CD14-positive monocyte (primary cell): Measurements from ENCODE around the gene KIF26B. TPM values are rescaled to one million over a fixed set of nuclear protein-coding genes. Genes with fewer than 3 reads are reported as not detected.

Experiments
- DNase-seq, 3 donors: peaks; one replicate each; pipeline ENCODE4 v3.0.0-alpha.2; 2011 to 2022
- H2AFZ ChIP-seq: 2 replicates; pipeline ENCODE4 v1.6.0; 2012; ENCODE audit warnings: mild to moderate bottlenecking, low read depth, low read length, inconsistent platforms; ENCODE audit not compliant: insufficient read depth, poor library complexity, severe bottlenecking
- H3K27ac ChIP-seq, 2 donors: 1 replicate in 1 of 2; 2 replicates in 1 of 2; pipeline ENCODE4 v1.5.1; 2012 to 2013; ENCODE audit warnings: low read length in 2 of 2, control low read depth in 1 of 2, inconsistent platforms in 1 of 2, low read depth in 1 of 2, mild to moderate bottlenecking in 1 of 2
- H3K27me3 ChIP-seq, 2 donors: one replicate each; pipeline versions ENCODE4 v1.6.0 to v1.6.1; 2011 to 2013; ENCODE audit warnings: low read length in 2 of 2; ENCODE audit not compliant: control insufficient read depth in 2 of 2, insufficient read depth in 2 of 2
- H3K36me3 ChIP-seq, 2 donors: replicated peaks in 1 of 2; 1 replicate in 1 of 2; 2 replicates in 1 of 2; pipeline versions ENCODE4 v1.5.1 to v1.6.1; 2012 to 2013; ENCODE audit warnings: low read length in 2 of 2, control low read depth in 1 of 2, inconsistent platforms in 1 of 2, mild to moderate bottlenecking in 1 of 2; ENCODE audit not compliant: insufficient read depth in 2 of 2, control insufficient read depth in 1 of 2
- H3K4me1 ChIP-seq, 2 donors: 1 replicate in 1 of 2; 2 replicates in 1 of 2; pipeline versions ENCODE4 v1.5.1 to v1.6.1; 2012 to 2013; ENCODE audit warnings: low read length in 2 of 2, control low read depth in 1 of 2, inconsistent platforms in 1 of 2, mild to moderate bottlenecking in 1 of 2, moderate library complexity in 1 of 2; ENCODE audit not compliant: insufficient read depth in 2 of 2, control insufficient read depth in 1 of 2
- H3K4me2 ChIP-seq: replicated peaks from 2 replicates; pipeline ENCODE3; 2012; ENCODE audit warnings: low read length, moderate library complexity, mild to moderate bottlenecking; ENCODE audit not compliant: poor library complexity, severe bottlenecking; ENCODE audit errors: extremely low read depth
- H3K4me3 ChIP-seq, 3 experiments: fragments of 200-600 bp in 1 of 3; sonication (generic) in 1 of 3; replicated peaks in 1 of 3; 1 replicate in 2 of 3; 2 replicates in 1 of 3; pipeline ENCODE4 v1.5.1; 2011 to 2013; ENCODE audit warnings: low read length in 3 of 3, mild to moderate bottlenecking in 3 of 3, control low read depth in 2 of 3, low read depth in 2 of 3, inconsistent platforms in 1 of 3, moderate library complexity in 1 of 3
- H3K79me2 ChIP-seq: 2 replicates; pipeline ENCODE4 v1.6.0; 2012; ENCODE audit warnings: mild to moderate bottlenecking, control low read depth, inconsistent platforms, low read length, moderate library complexity; ENCODE audit not compliant: insufficient read depth
- H3K9ac ChIP-seq: 2 replicates; pipeline ENCODE4 v1.6.0; 2017; ENCODE audit warnings: low read length, mild to moderate bottlenecking; ENCODE audit not compliant: insufficient read depth, poor library complexity, severe bottlenecking
- H3K9me3 ChIP-seq, 2 donors: replicated peaks in 1 of 2; 1 replicate in 1 of 2; 2 replicates in 1 of 2; pipeline versions ENCODE4 v1.5.1 to v1.6.1; 2012 to 2013; ENCODE audit warnings: low read length in 2 of 2, control low read depth in 1 of 2; ENCODE audit not compliant: control insufficient read depth in 1 of 2, insufficient read depth in 1 of 2
- H4K20me1 ChIP-seq: 2 replicates; pipeline ENCODE4 v1.6.0; 2012; ENCODE audit warnings: mild to moderate bottlenecking, low read length, control low read depth, moderate library complexity; ENCODE audit not compliant: insufficient read depth
- H3K27ac Mint-ChIP-seq, 7 donors: one replicate each; pipeline ENCODE4 v1.8.0; 2020; ENCODE audit warnings: mild to moderate bottlenecking in 7 of 7, mixed read lengths in 7 of 7, moderate library complexity in 6 of 7, inconsistent platforms in 2 of 7
- H3K27me3 Mint-ChIP-seq, 3 donors: one replicate each; pipeline ENCODE4 v1.8.0; 2021 to 2022; ENCODE audit warnings: low read depth in 3 of 3, mild to moderate bottlenecking in 3 of 3, mixed read lengths in 3 of 3, moderate library complexity in 3 of 3, inconsistent platforms in 1 of 3
- H3K36me3 Mint-ChIP-seq, 2 donors: one replicate each; pipeline ENCODE4 v1.8.0; 2020; ENCODE audit warnings: mixed read lengths in 2 of 2, inconsistent platforms in 1 of 2, mild to moderate bottlenecking in 1 of 2
- H3K4me1 Mint-ChIP-seq: one replicate; pipeline ENCODE4 v1.8.0; 2020; ENCODE audit warnings: mild to moderate bottlenecking, mixed read lengths
- H3K4me3 Mint-ChIP-seq, 2 donors: one replicate each; pipeline ENCODE4 v1.8.0; 2020; ENCODE audit warnings: mild to moderate bottlenecking in 2 of 2, mixed read lengths in 2 of 2, moderate library complexity in 1 of 2
- H3K9me3 Mint-ChIP-seq, 7 donors: one replicate each; pipeline ENCODE4 v1.8.0; 2020 to 2022; ENCODE audit warnings: mixed read lengths in 7 of 7, mild to moderate bottlenecking in 6 of 7, moderate library complexity in 6 of 7, inconsistent platforms in 2 of 7
- WGBS: methylation state at CpG from one replicate; pipeline ENCODE4 v1.1.5; 2013; ENCODE audit warnings: missing lambda C conversion rate; ENCODE audit not compliant: insufficient coverage; 5-methylcytosine and 5-hydroxymethylcytosine counted together
- intact Hi-C, 2 donors: fragments of 100-400 bp; cut with micrococcal nuclease; formaldehyde crosslinking; loops; one replicate each; pipeline versions ENCODE4 v1.15.0 to v1.15.1; 2023
- polyA plus RNA-seq, 3 donors: library from polyadenylated mRNA; depleted of rRNA in 1 of 3; unstranded in 2 of 3; stranded (reverse) in 1 of 3; fragments of 300-500 nt in 2 of 3; fragments of >200 nt in 1 of 3; fragmentation: Illumina TruSeq in 2 of 3; gene quantifications; 1 replicate in 2 of 3; 2 replicates in 1 of 3; pipeline ENCODE4 v1.2.3, GENCODE V29; 2012 to 2021
- TF ChIP-seq, protein P1 (sequence below): fragments of 200-600 bp; IDR thresholded peaks from one replicate; pipeline ENCODE4 v1.8.0; 2022; ENCODE audit warnings: antibody characterized with exemption, mild to moderate bottlenecking

KIF26B gene
- polyA plus RNA-seq, 3 donors, result 0.01 to 0.05 TPM; not detected in 1

GRCh38 chr1:245395680-245396079, 240.9 kb downstream of the KIF26B start:
- intact Hi-C loops, result no loop called here
- H3K4me2 ChIP-seq, result no peak overlapping the region
- DNase-seq, result no peak
- H3K9me3 Mint-ChIP-seq, result peaks cover 0 to 3% (median 0%) of the 10 kb centered on the region in 7 donors
- H3K79me2 ChIP-seq, result no peaks in the 10 kb centered on the region
- WGBS, result no CpG with 5 or more reads among the region's 4 CpGs
- peaks cover 10% of the 10 kb centered on the region for H3K4me1 Mint-ChIP-seq
- peaks cover 3 to 9% (median 5%) of the 10 kb centered on the region in 3 donors for H3K27me3 Mint-ChIP-seq
- no peak overlapping the region for H3K9ac ChIP-seq
- H3K27me3 ChIP-seq, result no peaks in the 10 kb centered on the region
- H3K36me3 Mint-ChIP-seq, result no peaks in the 10 kb centered on the region
- H2AFZ ChIP-seq, result no peak overlapping the region
- H3K36me3 ChIP-seq, result no peaks in the 10 kb centered on the region
- no peaks in the 10 kb centered on the region for H3K4me1 ChIP-seq
- H3K4me3 Mint-ChIP-seq, result no peak overlapping the region
- no peak overlapping the region for H3K4me3 ChIP-seq
- no peak overlapping the region for H3K27ac Mint-ChIP-seq
- TF ChIP-seq, protein P1, sequence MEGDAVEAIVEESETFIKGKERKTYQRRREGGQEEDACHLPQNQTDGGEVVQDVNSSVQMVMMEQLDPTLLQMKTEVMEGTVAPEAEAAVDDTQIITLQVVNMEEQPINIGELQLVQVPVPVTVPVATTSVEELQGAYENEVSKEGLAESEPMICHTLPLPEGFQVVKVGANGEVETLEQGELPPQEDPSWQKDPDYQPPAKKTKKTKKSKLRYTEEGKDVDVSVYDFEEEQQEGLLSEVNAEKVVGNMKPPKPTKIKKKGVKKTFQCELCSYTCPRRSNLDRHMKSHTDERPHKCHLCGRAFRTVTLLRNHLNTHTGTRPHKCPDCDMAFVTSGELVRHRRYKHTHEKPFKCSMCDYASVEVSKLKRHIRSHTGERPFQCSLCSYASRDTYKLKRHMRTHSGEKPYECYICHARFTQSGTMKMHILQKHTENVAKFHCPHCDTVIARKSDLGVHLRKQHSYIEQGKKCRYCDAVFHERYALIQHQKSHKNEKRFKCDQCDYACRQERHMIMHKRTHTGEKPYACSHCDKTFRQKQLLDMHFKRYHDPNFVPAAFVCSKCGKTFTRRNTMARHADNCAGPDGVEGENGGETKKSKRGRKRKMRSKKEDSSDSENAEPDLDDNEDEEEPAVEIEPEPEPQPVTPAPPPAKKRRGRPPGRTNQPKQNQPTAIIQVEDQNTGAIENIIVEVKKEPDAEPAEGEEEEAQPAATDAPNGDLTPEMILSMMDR, result no peak
- no peaks in the 10 kb centered on the region for H3K9me3 ChIP-seq
- no peaks in the 10 kb centered on the region for H4K20me1 ChIP-seq
- H3K27ac ChIP-seq, result no peak overlapping the region

GRCh38 chr1:245396615-245397014, 241.8 kb downstream of the KIF26B start:
- Mint-ChIP-seq H3K27me3 (peaks cover 3 to 9% (median 5%) of the 10 kb centered on the region in 3 donors), H3K36me3 (no peaks in the 10 kb centered on the region), H3K4me3 (no peak overlapping the region), H3K9me3 (peaks cover 0 to 3% (median 0%) of the 10 kb centered on the region in 7 donors), H3K27ac (no peak overlapping the region), H3K4me1 (peaks cover 10% of the 10 kb centered on the region)
- intact Hi-C loops, result no loop called here
- no peaks in the 10 kb centered on the region for H4K20me1 ChIP-seq
- no peak overlapping the region for H3K4me2 ChIP-seq
- H2AFZ ChIP-seq, result no peak overlapping the region
- TF ChIP-seq, protein P1, result no peak
- no peak overlapping the region for H3K27ac ChIP-seq
- no peak for DNase-seq
- H3K4me3 ChIP-seq, result no peak overlapping the region
- H3K27me3 ChIP-seq, result no peaks in the 10 kb centered on the region
- H3K9me3 ChIP-seq, result no peaks in the 10 kb centered on the region
- 67% methylated on average over 1 of the region's 2 CpGs for WGBS
- H3K9ac ChIP-seq, result no peak overlapping the region
- no peaks in the 10 kb centered on the region for H3K79me2 ChIP-seq
- no peaks in the 10 kb centered on the region for H3K36me3 ChIP-seq
- H3K4me1 ChIP-seq, result no peaks in the 10 kb centered on the region
